Activated CD8-positive, alpha-beta T cell treated with anti-CD3 and anti-CD28 coated beads for 36 hours (primary cell): ENCODE data around the gene LGALSL. TPM values are rescaled to one million over a fixed set of nuclear protein-coding genes. Genes with fewer than 3 reads are reported as not detected.

Experiments
- ATAC-seq: fragments of 200-7000 bp; cut with Tn5 transposase; one replicate; pipeline ENCODE4 v1.10.0; 2021; ENCODE audit warnings: mild to moderate bottlenecking, moderate library complexity
- CTCF ChIA-PET: fragments of 350-600 bp; sonication (Branson Sonifier 250); formaldehyde crosslinking; loops from one replicate; lab custom pipeline; 2021; ENCODE audit warnings: antibody characterized with exemption; lab: Charles Lee
- POLR2A ChIA-PET: fragments of 350-600 bp; sonication (Branson Sonifier 250); formaldehyde crosslinking; loops from one replicate; lab custom pipeline; 2021; ENCODE audit warnings: antibody characterized with exemption; lab: Charles Lee
- DNase-seq: peaks from one replicate; pipeline ENCODE4 v3.0.0-alpha.2; 2020
- H3K27ac Mint-ChIP-seq: one replicate; pipeline ENCODE4 v1.8.0; 2021; ENCODE audit warnings: mild to moderate bottlenecking, mixed read lengths
- H3K27me3 Mint-ChIP-seq: one replicate; pipeline ENCODE4 v1.8.0; 2021; ENCODE audit warnings: mixed read lengths
- H3K36me3 Mint-ChIP-seq: one replicate; pipeline ENCODE4 v1.8.0; 2021; ENCODE audit warnings: low read depth, mixed read lengths
- H3K4me1 Mint-ChIP-seq: one replicate; pipeline ENCODE4 v1.8.0; 2021; ENCODE audit warnings: low read depth, mixed read lengths
- H3K4me3 Mint-ChIP-seq: one replicate; pipeline ENCODE4 v1.8.0; 2021; ENCODE audit warnings: mild to moderate bottlenecking, moderate library complexity, mixed read lengths
- H3K9me3 Mint-ChIP-seq: one replicate; pipeline ENCODE4 v1.8.0; 2021; ENCODE audit warnings: mixed read lengths
- CTCF ChIP-seq: fragments of 200-600 bp; IDR thresholded peaks from one replicate; pipeline ENCODE4 v1.8.0; 2022; ENCODE audit warnings: antibody characterized with exemption, mild to moderate bottlenecking
- intact Hi-C: fragments of 100-400 bp; cut with micrococcal nuclease; formaldehyde crosslinking; loops from one replicate; pipeline ENCODE4 v1.10.0; 2022
- total RNA-seq, 2 experiments: library from RNA; stranded (reverse); gene quantifications; one replicate each; pipeline ENCODE4 v1.2.3, GENCODE V29; 2021

LGALSL gene
- total RNA-seq, 2 experiments from 2014 or later: 3.8 to 3.9 TPM

- no peak for ATAC-seq
- no peak for TF ChIP-seq CTCF
- no peaks in the 10 kb centered on the region for H3K4me1 Mint-ChIP-seq
- POLR2A ChIA-PET: no interaction called here
- H3K27me3 Mint-ChIP-seq: no peaks in the 10 kb centered on the region
- H3K9me3 Mint-ChIP-seq: no peaks in the 10 kb centered on the region
- H3K4me3 Mint-ChIP-seq: no peak overlapping the region
- CTCF ChIA-PET: interaction anchor here (1.4 to 2.5 kb wide), 4 partner anchors 17 to 174 kb away, joined by 3 to 15 read pairs (median 7); no protein-coding TSS in a partner anchor
- H3K36me3 Mint-ChIP-seq: no peaks in the 10 kb centered on the region
- H3K27ac Mint-ChIP-seq: no peak overlapping the region
- intact Hi-C loops: no loop called here
- no peak for DNase-seq
These were observed 51.1 kb downstream of the LGALSL start for GRCh38 chr2:64504774-64505720.

GRCh38 chr2:64506686-64507085, 52.7 kb downstream of the LGALSL start:
- TF ChIP-seq CTCF: no peak
- intact Hi-C loops: no loop called here
- H3K27ac Mint-ChIP-seq: no peak overlapping the region
- DNase-seq (no peak), ATAC-seq (no peak)
- no peak overlapping the region for H3K4me3 Mint-ChIP-seq
- no peaks in the 10 kb centered on the region for H3K4me1 Mint-ChIP-seq
- H3K27me3 Mint-ChIP-seq: no peaks in the 10 kb centered on the region
- no peaks in the 10 kb centered on the region for H3K36me3 Mint-ChIP-seq
- ChIA-PET CTCF (no interaction called here), POLR2A (no interaction called here)
- no peaks in the 10 kb centered on the region for H3K9me3 Mint-ChIP-seq

Other genes starting within 250 kb of the LGALSL start
- 10 to 100 TPM; 30.6 to 31.1 TPM for gene AFTPH, start 70.2 kb downstream of the LGALSL start, total RNA-seq
- gene SERTAD2, start 199.8 kb downstream of the LGALSL start, total RNA-seq: 10 to 100 TPM; 31.2 to 33.9 TPM